HFFc6 (cell line): ENCODE results near the gene GRB10. TPM values are rescaled to one million over a fixed set of nuclear protein-coding genes. Genes with fewer than 3 reads are reported as not detected.

Source experiments
- DNase-seq: peaks from one replicate; pipeline ENCODE4 v3.0.0-alpha.2; 2018
- H3K27ac Mint-ChIP-seq: 2 replicates; pipeline ENCODE4 v1.8.0; 2020; ENCODE audit warnings: mild to moderate bottlenecking, mixed read lengths
- H3K27me3 Mint-ChIP-seq: 2 replicates; pipeline ENCODE4 v1.8.0; 2021; ENCODE audit warnings: mild to moderate bottlenecking, moderate library complexity, mixed read lengths; ENCODE audit not compliant: insufficient read depth
- H3K36me3 Mint-ChIP-seq: 2 replicates; pipeline ENCODE4 v1.8.0; 2021; ENCODE audit warnings: low read depth, mixed read lengths
- H3K4me1 Mint-ChIP-seq: 2 replicates; pipeline ENCODE4 v1.8.0; 2020; ENCODE audit warnings: low read depth, mixed read lengths
- H3K4me3 Mint-ChIP-seq: 2 replicates; pipeline ENCODE4 v1.8.0; 2020; ENCODE audit warnings: mild to moderate bottlenecking, moderate library complexity, mixed read lengths
- H3K9me3 Mint-ChIP-seq: 2 replicates; pipeline ENCODE4 v1.8.0; 2020; ENCODE audit warnings: mild to moderate bottlenecking, mixed read lengths
- total RNA-seq, 6 experiments: library from RNA; stranded (reverse); fragmentation: NEBNext Ultra II Directional; extraction: Animal tissue kit (Norgen Biotek cat#: 25700); gene quantifications; 2 replicates in 1 of 6; 3 replicates in 5 of 6; pipeline ENCODE4 v1.2.3, GENCODE V29; 2021
- TF ChIP-seq, protein P1 (sequence below): fragments of 200-600 bp; sonication (generic); IDR thresholded peaks from 2 replicates; pipeline ENCODE4 v1.5.0; 2021; ENCODE audit warnings: antibody characterized with exemption, mild to moderate bottlenecking

GRB10 gene
- total RNA-seq, 6 experiments from 2014 or later = 13.6 to 17.8 (median 14.8) TPM

DNA sequence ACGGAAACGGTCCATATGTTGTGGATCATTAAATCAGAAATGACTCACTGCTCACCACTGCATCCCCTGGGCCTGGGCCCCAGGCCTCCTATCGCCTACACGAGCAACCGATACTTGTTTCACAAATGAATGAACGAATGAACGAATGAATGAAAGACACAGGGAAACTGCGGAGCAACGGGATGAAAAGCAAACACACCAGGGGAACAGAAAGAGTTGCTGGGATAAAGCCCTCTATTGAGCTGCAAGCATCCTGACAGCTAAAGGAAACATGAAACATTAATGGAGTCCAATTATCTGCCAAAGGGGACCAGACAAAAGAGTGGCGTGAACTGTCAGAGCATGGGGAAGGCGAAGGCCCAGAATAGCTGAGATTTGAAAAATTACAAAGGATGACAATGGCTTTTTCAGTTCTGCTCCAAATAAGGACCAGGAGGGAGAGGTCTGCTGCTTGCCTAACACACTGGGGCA is 92.1 kb downstream of the GRB10 start:
- no peak for DNase-seq
- H3K4me1 Mint-ChIP-seq = peaks cover 10% of the 10 kb centered on the region
- no peaks in the 10 kb centered on the region for H3K9me3 Mint-ChIP-seq

DNA sequence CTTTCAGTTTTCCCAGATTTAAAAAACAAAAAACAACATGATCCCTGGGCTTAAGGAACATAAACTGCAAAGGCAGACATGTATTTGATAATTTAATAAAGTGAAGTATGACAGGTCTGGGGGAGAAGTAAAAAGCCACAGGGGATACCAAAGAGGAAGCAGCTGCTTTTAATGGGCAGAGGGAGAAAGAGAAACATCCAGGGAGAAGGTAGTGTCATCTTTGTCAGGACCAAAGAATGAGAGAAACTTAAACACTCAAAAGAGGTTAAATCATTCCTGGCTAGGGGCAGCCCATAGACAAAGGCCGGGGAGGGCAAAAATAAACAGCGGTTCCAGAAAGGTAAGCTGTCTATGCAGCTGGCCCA is 94.5 kb downstream of the GRB10 start:
- TF ChIP-seq, protein P1, sequence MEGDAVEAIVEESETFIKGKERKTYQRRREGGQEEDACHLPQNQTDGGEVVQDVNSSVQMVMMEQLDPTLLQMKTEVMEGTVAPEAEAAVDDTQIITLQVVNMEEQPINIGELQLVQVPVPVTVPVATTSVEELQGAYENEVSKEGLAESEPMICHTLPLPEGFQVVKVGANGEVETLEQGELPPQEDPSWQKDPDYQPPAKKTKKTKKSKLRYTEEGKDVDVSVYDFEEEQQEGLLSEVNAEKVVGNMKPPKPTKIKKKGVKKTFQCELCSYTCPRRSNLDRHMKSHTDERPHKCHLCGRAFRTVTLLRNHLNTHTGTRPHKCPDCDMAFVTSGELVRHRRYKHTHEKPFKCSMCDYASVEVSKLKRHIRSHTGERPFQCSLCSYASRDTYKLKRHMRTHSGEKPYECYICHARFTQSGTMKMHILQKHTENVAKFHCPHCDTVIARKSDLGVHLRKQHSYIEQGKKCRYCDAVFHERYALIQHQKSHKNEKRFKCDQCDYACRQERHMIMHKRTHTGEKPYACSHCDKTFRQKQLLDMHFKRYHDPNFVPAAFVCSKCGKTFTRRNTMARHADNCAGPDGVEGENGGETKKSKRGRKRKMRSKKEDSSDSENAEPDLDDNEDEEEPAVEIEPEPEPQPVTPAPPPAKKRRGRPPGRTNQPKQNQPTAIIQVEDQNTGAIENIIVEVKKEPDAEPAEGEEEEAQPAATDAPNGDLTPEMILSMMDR = no peak
- H3K36me3 Mint-ChIP-seq = no peaks in the 10 kb centered on the region; the same call in 1 of the 2 replicates

More for the DNA sequence above, 92.1 kb downstream of the GRB10 start:
- H3K4me3 Mint-ChIP-seq = no peak overlapping the region
- no peaks in the 10 kb centered on the region; the same call in 1 of the 2 replicates for H3K27me3 Mint-ChIP-seq
- TF ChIP-seq, protein P1 = no peak
- H3K27ac Mint-ChIP-seq = no peak overlapping the region
- no peaks in the 10 kb centered on the region; the same call in 1 of the 2 replicates for H3K36me3 Mint-ChIP-seq

DNA sequence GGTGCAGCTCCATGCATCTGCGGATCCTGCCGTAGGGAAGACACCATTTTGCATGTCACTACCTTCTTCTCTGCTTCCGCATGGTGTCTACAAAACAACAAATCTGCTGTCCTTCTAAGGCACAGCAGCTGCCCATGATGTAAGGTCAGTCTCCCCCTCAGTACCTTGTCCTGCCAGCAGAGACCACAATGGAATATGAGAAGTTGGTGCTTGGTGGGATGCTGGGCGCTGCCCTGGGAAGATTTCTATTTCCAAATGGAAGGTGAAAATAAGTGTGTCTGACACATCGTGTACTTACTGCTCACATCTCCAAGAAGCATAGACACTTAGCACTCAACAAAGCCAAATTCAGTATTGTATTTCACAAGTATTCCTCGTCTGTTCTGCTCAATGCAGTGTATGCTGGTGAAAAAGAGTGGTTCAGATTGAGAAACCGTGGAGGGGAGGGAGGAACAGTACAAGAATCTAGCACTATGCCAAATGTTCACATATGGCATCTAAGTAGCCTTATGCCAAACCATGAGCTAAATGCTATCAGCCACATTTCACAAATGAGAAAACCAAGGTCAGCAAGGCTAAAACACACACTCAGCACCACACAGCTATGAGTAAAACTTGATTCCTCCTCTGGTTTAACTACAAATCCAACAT is 95.0 kb downstream of the GRB10 start:
- H3K27me3 Mint-ChIP-seq = no peaks in the 10 kb centered on the region
- H3K36me3 Mint-ChIP-seq = no peaks in the 10 kb centered on the region; the same call in 1 of the 2 replicates
- H3K27ac Mint-ChIP-seq = no peak overlapping the region
- TF ChIP-seq, protein P1 = no peak
- H3K9me3 Mint-ChIP-seq = no peaks in the 10 kb centered on the region
- no peak overlapping the region for H3K4me3 Mint-ChIP-seq
- DNase-seq = no peak
- peaks cover 10% of the 10 kb centered on the region for H3K4me1 Mint-ChIP-seq

More for the DNA sequence above, 94.5 kb downstream of the GRB10 start:
- DNase-seq = no peak
- Mint-ChIP-seq H3K4me1 (peaks cover 10% of the 10 kb centered on the region), H3K4me3 (no peak overlapping the region), H3K27ac (no peak overlapping the region), H3K9me3 (no peaks in the 10 kb centered on the region), H3K27me3 (no peaks in the 10 kb centered on the region)

DNA sequence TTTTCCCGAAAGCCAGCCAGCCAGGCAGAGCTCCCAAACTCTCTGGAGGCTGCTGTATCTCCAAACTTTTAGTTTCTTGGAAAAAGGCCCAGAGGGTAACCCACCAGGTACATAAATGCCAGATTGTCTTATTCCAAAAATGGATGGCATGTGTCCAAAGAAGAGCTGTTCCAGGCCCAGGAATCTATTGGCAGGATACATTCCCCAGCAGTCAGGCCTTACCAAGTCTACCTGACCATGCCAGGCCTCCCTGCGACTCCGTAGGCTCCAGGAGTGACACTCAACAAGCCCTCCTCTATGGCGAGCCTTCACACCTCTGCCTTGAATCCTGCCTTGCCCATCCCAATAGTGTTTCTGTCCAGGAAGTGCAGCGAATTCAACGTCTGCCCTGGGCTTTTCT is 95.6 kb downstream of the GRB10 start:
- TF ChIP-seq, protein P1 = no peak
- Mint-ChIP-seq H3K9me3 (no peaks in the 10 kb centered on the region), H3K36me3 (no peaks in the 10 kb centered on the region; the same call in 1 of the 2 replicates), H3K4me3 (no peak overlapping the region), H3K4me1 (peaks cover 10% of the 10 kb centered on the region), H3K27ac (no peak overlapping the region), H3K27me3 (no peaks in the 10 kb centered on the region)
- no peak for DNase-seq

DNA sequence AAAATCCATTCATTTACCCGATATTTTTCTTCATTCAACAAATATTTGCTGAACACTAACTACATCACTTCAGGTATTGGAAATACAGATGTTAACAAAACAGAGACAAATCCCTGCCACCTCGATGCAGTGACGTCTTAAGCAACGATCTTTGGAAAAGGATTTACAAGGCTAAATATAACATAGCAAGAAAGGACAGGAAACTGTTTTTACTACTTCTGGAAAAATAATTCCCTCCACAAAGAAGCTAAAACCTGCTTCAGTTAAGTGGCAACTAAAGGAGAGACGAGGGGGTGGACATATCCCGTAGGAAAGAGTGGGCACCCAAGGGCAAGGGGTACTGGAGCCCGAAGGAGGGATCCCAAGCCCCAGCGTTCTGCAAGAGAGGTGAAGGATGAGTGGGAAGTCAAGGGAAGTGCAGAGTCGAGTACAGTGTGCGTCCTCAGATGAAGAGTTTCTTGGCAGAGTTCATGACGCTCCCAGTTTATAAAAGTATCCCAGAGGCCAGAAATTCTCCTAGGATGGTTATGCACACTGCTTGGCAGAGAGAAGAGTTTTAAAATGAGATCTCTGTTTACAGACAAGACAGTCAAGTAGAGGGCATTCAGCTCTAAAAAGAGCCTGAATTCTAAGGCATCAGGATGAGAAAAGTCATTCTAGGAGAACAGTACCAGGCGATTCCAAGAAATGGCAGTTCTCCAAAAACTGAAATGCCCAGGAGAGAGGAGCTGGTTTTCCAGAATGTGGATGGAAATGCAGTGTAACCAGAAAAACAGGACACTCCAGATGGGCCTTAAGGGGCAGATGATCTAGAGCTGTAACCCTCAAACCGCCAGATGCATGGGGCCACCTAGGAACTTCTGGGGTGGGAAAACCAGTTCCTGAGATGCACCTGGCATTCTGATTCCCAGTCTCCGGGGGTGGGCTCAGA is 97.3 kb downstream of the GRB10 start:
- Mint-ChIP-seq H3K27ac (no peak overlapping the region), H3K4me1 (peaks cover 10% of the 10 kb centered on the region)

More for the DNA sequence above, 97.3 kb downstream of the GRB10 start:
- TF ChIP-seq, protein P1 = no peak
- H3K4me3 Mint-ChIP-seq = no peak overlapping the region
- DNase-seq = no peak
- H3K36me3 Mint-ChIP-seq = no peaks in the 10 kb centered on the region; the same call in 1 of the 2 replicates
- no peaks in the 10 kb centered on the region for H3K9me3 Mint-ChIP-seq
- H3K27me3 Mint-ChIP-seq = no peaks in the 10 kb centered on the region; the same call in 1 of the 2 replicates
